Heart right ventricle (tissue), 16 donors: ENCODE measurements around the gene PTPRN2. TPM values are rescaled to one million over a fixed set of nuclear protein-coding genes. Genes with fewer than 3 reads are reported as not detected.
A peak's percentile ranks its signal among the peaks of the same experiment; 100 is the strongest.
"Not testable (repeated sequence)": the region's sequence is repeated elsewhere in the genome, so short reads cannot be mapped to it uniquely, and the experiment has no call there.

Experiments
- ATAC-seq, 8 donors: fragments of 200-7000 bp; cut with Tn5 transposase; one replicate each; pipeline ENCODE4 v1.9.1; 2020; ENCODE audit warnings: mild to moderate bottlenecking in 8 of 8, moderate library complexity in 8 of 8, moderate number of reproducible peaks in 1 of 8
- DNase-seq, 2 donors: peaks; one replicate each; pipeline ENCODE4 v3.0.0-alpha.2; 2020
- H3K27ac ChIP-seq, 10 donors: fragments of 200-600 bp; sonication (generic) in 2 of 10; one replicate each; pipeline versions ENCODE4 v1.5.0 to v1.8.0; 2020 to 2022; ENCODE audit warnings: mild to moderate bottlenecking in 3 of 10
- H3K27me3 ChIP-seq, 7 donors: fragments of 200-600 bp; one replicate each; pipeline ENCODE4 v1.8.0; 2021 to 2022; ENCODE audit warnings: mild to moderate bottlenecking in 2 of 7
- H3K36me3 ChIP-seq, 9 donors: fragments of 200-600 bp; sonication (generic) in 1 of 9; one replicate each; pipeline versions ENCODE4 v1.5.0 to v1.8.0; 2020 to 2022; ENCODE audit warnings: mild to moderate bottlenecking in 2 of 9
- H3K4me1 ChIP-seq, 9 donors: fragments of 200-600 bp; sonication (generic) in 1 of 9; one replicate each; pipeline versions ENCODE4 v1.5.0 to v1.8.0; 2020 to 2022; ENCODE audit warnings: mild to moderate bottlenecking in 4 of 9
- H3K4me3 ChIP-seq, 10 donors: fragments of 200-600 bp; sonication (generic) in 2 of 10; one replicate each; pipeline versions ENCODE4 v1.5.0 to v1.8.0; 2020 to 2022; ENCODE audit warnings: mild to moderate bottlenecking in 7 of 10, moderate library complexity in 2 of 10
- H3K9me3 ChIP-seq, 11 donors: fragments of 200-600 bp in 10 of 11; sonication (generic) in 2 of 11; one replicate each; pipeline versions ENCODE4 v1.5.0 to v1.8.0; 2013 to 2022; ENCODE audit warnings: mild to moderate bottlenecking in 2 of 11, control low read depth in 1 of 11, moderate library complexity in 1 of 11
- CTCF ChIP-seq, 9 donors: fragments of 200-600 bp; sonication (generic) in 2 of 9; IDR thresholded peaks; one replicate each; pipeline versions ENCODE4 v1.5.0 to v1.8.0; 2021 to 2022; ENCODE audit warnings: antibody characterized with exemption in 9 of 9, mild to moderate bottlenecking in 5 of 9, moderate library complexity in 1 of 9
- WGBS, 2 donors: extraction: QIAGEN DNeasy Blood & Tissue Kit; methylation state at CpG; one replicate each; pipeline ENCODE4 v1.1.7; 2013; ENCODE audit warnings: inconsistent platforms in 1 of 2; 5-methylcytosine and 5-hydroxymethylcytosine counted together
- intact Hi-C, 10 donors: fragments of 100-400 bp; cut with DNase I; formaldehyde crosslinking; loops; one replicate each; pipeline versions ENCODE4 v1.11.1 to v1.14.2; 2022
- polyA plus RNA-seq, 2 donors: library from polyadenylated mRNA; stranded (reverse); fragments of 200-250 nt; gene quantifications; one replicate each; pipeline ENCODE4 v1.2.3, GENCODE V29; 2013
- total RNA-seq, 10 donors: library from RNA; stranded (reverse); fragmentation: NEBNext Ultra II Directional in 3 of 10; extraction: Animal tissue kit (Norgen Biotek cat#: 25700) in 3 of 10; gene quantifications; one replicate each; pipeline versions ENCODE4 v1.2.1 to v1.2.4, GENCODE V29; 2021 to 2023
- donor health status: Arrhythmogenic right ventricular cardiomyopathy.
- donor health status: ischemic (EF 13 %, LVEDD 7.1; RV severe dilation, severe dysfunction).
- donor health status: healthy with polysubstance abuse.
- donor health status: DM: no; HTN: yes; CAD: no.
- donor health status: DM: no; HTN: no; CAD: no.
- donor health status: ischemic (EF 25% LVEDD 6.9; RV normal size, moderate dysfunction).
- donor health status: ischemic (EF 25% LVEDD 5.7; RV mildly dilated, moderate dysfunction).
- donor health status: healthy.
- donor health status: DM: yes; HTN: yes; CAD: no.
- donor health status: Ischemic cardiomyopathy.
- donor health status: ischemic (EF 35%, LVEDD 5.7; RV mildly dilated, moderate dysfunction).
- donor health status: nonischemic (EF 11% LVEDD 7.7; RV severe dilation, severe dysfunction).
- donor health status: DM: yes; HTN: yes; CAD: no.
- donor health status: PGD.
- donor health status: ischemic (EF 29% LVEDD 5.4; RV normal size, mild dysfunction).
- donor health status: nonischemic (EF 23%, LVEDD 6.1; RV moderate dilation, normal function).

The PTPRN2 gene
- total and polyA plus RNA-seq, 12 donors: 0.82 to 1.8 (median 1.3) TPM

GRCh38 chr7:158343936-158344455 lies 243.6 kb downstream of the PTPRN2 start:
- no peak for ATAC-seq
- H3K27me3 ChIP-seq: peaks cover 0 to 10% (median 4%) of the 10 kb centered on the region in 7 donors
- no peaks in the 10 kb centered on the region for H3K36me3 ChIP-seq
- intact Hi-C loops: no loop called here
- 76% methylated on average over 10 of the region's 10 CpGs for WGBS, 2 donors
- peaks cover 0 to 6% (median 0%) of the 10 kb centered on the region in 11 donors for H3K9me3 ChIP-seq
- H3K4me1 ChIP-seq: no peaks in the 10 kb centered on the region
- no peak overlapping the region for H3K4me3 ChIP-seq
- no peak overlapping the region for H3K27ac ChIP-seq
- TF ChIP-seq CTCF (IDR thresholded peaks at IDR 0.05): no peak
- DNase-seq: peak in 1 of 2 donors; percentile 1

GRCh38 chr7:158343526-158343925 lies 244.1 kb downstream of the PTPRN2 start:
- ATAC-seq: peak in 1 of 8 donors; percentile 39
- Histone ChIP-seq H3K4me3 (no peak overlapping the region), H3K27ac (no peak overlapping the region), H3K27me3 (peaks cover 0 to 8% (median 2%) of the 10 kb centered on the region in 7 donors), H3K36me3 (no peaks in the 10 kb centered on the region), H3K4me1 (no peaks in the 10 kb centered on the region), H3K9me3 (peaks cover 0 to 6% (median 0%) of the 10 kb centered on the region in 11 donors)
- WGBS, 2 donors: 94 to 95% methylated on average over 20 of the region's 20 CpGs
- DNase-seq: no peak
- TF ChIP-seq CTCF (IDR thresholded peaks at IDR 0.05): no peak
- intact Hi-C loops: no loop called here

GRCh38 chr7:158341097-158341496 lies 246.5 kb downstream of the PTPRN2 start:
- H3K27ac ChIP-seq, ATAC-seq, H3K27me3 ChIP-seq, intact Hi-C loops, H3K4me3 ChIP-seq, H3K36me3 ChIP-seq, H3K9me3 ChIP-seq, H3K4me1 ChIP-seq: not testable (repeated sequence)
- WGBS, 2 donors: 90% methylated on average over 13 to 15 of the region's 15 CpGs
- peak in 1 of 2 donors; percentile 0 for DNase-seq

GRCh38 chr7:158336952-158337351 lies 250.7 kb downstream of the PTPRN2 start:
- intact Hi-C loops, H3K4me3 ChIP-seq, ATAC-seq, H3K4me1 ChIP-seq, H3K27me3 ChIP-seq, H3K9me3 ChIP-seq, H3K36me3 ChIP-seq, DNase-seq, H3K27ac ChIP-seq: not testable (repeated sequence)
- 78 to 79% methylated on average over 8 to 9 of the region's 9 CpGs for WGBS, 2 donors

- WGBS, 2 donors: 73 to 89% methylated on average over 3 to 4 of the region's 5 CpGs
- H3K4me3 ChIP-seq, DNase-seq, intact Hi-C loops, H3K27ac ChIP-seq, H3K36me3 ChIP-seq, ATAC-seq, H3K4me1 ChIP-seq, H3K27me3 ChIP-seq: not testable (repeated sequence)
- H3K9me3 ChIP-seq: peaks cover 0 to 26% (median 0%) of the 10 kb centered on the region in 11 donors
These were observed 255.1 kb downstream of the PTPRN2 start for GRCh38 chr7:158332516-158332915.

GRCh38 chr7:158331826-158332450 lies 255.7 kb downstream of the PTPRN2 start:
- intact Hi-C loops, H3K4me1 ChIP-seq, H3K36me3 ChIP-seq, H3K27ac ChIP-seq, H3K27me3 ChIP-seq, H3K4me3 ChIP-seq, ATAC-seq, DNase-seq: not testable (repeated sequence)
- 88 to 90% methylated on average over 18 of the region's 18 CpGs for WGBS, 2 donors
- H3K9me3 ChIP-seq: peaks cover 0 to 28% (median 0%) of the 10 kb centered on the region in 11 donors
